NCI-H2227 treated with DMSO at 0.1 percent for 48 hours (cell line): ENCODE measurements around the gene TSPOAP1.

Experiments
- DNase-seq: peaks from one replicate; lab custom pipeline; 2025; lab: John Stamatoyannopoulos, UW

The TSPOAP1 gene

DNA sequence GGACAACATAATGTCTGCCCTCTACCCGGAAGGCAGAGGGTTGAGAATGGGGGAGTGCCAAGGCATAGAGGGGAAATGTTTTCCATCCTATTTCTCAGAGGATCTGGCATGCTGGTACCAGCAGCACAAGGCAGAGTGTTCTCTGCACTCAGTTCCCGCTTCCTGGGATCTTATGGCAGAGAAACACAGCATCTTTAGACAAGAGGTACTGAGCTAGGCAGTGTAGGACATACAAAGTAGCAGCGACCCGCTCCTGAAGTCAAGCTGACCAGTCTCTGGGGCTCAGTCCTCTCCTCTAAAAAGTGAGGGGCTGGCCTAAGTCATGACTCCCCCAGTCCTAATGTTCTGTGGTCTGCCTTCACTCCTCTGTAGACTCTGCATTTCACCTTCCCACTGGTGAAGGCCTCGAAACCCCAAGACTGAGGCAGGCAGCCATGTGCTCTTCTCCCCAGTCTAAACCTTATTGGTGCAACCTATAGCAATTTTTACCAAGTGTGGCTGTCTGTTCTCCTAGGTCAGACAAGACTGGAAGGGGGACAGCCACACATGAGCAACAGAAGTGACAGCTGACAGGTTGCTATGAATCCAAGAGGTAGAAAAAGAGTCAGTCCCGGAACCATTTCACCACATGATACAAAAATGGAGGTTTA lies 11.3 kb upstream of the TSPOAP1 start:
- no peak for DNase-seq

DNA sequence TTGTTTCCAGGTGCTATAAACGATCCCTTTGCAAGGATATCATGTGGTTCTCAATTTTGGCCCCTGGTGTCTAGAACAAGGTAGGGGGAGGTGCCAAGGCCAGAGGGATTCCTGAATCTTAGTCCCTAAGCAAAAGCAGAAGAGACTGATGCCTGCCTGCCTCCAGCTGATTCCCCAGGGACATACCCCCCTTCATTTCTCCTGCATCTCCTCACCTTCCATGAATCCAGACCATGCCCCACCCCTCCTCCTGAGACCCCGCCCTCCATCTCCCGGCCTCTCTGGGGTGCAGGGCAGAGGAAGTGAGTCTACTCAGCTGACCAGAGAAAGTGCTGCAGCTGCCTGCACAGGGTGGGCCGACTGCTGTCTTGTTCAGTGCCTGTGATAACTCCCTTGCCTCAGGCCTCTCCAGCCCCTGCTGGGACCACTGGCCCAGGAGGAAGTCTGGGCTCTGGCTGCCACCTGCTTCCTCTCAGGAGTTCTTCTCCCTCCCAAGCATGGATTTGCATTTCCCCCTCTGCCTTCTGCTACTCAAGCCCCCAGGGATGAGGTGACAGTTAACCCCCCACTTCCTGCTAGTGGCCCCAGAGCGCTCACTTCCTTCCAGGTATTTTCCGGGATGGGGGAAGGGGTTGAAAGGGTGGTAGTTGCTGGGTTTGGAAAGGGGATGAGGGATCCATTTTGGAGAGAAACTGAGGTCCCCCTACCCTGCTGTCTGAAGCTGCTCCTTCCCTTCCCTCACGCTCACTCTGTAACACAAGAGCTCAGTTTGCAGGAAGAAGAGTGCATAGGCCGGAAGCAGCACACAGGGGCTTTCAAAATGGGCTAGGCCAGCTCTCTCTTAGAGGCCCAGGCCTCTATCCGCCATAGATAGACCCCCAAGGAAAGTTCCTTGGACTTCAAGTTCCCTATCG lies 10.5 kb upstream of the TSPOAP1 start:
- no peak for DNase-seq

DNA sequence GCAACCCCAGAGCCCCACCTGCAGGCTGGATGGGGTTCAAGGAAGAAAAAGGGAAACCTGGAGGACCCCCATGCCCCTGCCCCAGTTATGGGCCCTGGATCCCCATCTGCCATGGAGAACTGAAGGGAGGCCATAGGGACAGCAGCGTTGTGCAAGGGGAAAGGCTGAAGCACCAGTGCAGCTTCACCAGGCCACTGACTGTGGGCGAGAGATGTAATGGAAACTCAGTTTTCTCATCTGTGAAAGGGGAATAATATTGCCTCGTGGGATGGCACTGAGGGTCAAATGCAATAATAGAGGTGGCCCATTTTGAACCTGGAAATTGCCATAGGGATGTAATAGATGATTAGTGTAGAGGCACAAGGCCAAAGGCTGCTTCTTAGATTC lies 9.9 kb upstream of the TSPOAP1 start:
- DNase-seq, result no peak

DNA sequence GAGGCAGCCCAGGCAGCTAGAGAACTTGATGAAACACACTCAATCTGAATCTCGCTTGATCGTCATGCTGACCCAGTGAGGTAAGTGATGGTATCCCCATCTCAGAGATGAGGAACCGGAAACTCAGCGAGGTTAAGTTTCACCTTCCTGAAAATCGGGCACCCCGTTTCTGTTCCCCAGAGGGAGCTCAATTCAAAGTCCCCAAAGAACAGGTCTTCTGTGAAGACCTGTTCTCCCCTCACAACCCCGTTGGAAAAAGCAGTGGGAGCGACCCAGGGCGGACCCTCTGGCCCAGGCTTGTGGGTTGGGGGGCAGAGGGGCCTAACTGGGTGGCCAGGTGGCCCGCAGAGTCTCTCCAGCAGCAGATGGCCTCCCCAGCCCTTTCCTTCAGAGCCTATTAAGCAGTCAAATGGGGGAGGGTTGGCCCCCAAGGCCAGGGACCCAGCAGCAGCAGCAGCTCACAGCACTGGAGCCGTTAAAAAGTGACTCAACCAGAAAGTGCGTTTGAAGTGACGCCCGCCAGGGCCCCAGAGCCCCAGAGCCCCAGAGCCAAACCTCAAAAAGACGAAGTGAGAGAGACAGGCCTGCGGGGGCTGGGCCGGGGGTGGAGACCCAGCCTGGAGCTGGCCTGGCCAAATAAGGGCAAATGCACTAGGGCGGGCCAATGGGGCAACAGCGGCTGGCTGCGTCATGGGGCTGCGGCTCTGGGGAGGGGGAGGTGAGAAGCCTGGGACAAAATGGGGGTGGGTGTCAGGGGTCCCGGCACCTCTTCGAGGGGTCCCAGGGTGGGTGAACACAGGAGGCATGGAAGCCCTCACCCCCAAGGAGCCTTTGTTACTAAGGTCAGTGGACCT lies 9.2 kb upstream of the TSPOAP1 start:
- DNase-seq, result no peak

DNA sequence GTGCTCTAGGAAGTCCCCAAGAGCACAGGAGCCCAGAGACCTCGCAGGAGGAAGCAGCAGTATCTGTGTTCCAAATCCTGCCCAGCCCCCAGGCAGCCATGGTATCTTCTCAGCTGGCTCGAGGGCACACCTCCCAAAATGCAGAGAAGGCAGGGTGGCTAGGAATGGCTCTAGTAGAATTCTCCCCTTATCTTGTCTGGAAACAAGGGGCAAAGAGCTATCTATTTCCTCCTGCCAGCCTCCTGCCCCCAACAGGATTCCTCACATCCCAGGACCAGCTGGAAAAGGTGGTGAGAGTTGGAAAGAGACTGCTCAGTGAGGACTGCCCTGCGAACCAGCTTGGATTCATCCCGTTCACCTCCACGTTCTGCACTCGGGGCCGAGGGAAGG lies 8.6 kb upstream of the TSPOAP1 start:
- no peak for DNase-seq

DNA sequence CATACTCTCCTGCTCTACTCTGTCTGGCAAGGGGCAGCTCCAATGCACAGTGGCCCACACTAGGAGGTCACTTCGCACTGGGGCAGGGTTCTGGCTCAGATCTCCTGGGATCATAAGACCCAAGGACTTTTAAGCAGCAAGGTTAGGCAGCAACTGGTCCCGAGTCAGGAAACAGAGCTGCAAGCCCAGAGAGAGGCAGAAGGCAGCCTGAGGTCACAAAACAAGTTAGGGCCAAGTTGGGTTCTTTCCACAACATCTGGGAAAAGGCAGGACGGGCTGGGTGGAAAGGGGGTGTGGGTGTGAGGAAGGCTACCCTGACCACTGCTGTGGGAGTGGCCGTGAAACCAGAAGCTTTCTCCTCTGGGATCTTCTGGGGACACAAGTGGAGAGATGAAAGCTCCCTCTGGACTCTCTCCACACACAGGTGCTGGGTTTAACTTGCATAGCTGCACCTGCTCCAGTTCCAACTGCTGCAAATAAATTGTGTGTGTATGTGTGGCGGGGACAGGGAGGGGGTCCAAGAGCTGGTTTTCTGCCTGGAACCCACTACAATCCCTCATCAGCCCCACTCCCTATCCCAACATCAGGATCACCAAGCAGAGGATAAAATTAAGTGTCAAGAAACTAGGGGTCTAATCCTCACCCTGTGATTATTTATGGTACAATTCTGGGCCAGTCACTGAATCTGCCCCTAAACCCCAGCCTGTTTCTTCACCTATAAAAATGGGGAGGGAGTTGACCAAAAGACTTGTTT lies 8.0 kb upstream of the TSPOAP1 start:
- DNase-seq, result no peak

DNA sequence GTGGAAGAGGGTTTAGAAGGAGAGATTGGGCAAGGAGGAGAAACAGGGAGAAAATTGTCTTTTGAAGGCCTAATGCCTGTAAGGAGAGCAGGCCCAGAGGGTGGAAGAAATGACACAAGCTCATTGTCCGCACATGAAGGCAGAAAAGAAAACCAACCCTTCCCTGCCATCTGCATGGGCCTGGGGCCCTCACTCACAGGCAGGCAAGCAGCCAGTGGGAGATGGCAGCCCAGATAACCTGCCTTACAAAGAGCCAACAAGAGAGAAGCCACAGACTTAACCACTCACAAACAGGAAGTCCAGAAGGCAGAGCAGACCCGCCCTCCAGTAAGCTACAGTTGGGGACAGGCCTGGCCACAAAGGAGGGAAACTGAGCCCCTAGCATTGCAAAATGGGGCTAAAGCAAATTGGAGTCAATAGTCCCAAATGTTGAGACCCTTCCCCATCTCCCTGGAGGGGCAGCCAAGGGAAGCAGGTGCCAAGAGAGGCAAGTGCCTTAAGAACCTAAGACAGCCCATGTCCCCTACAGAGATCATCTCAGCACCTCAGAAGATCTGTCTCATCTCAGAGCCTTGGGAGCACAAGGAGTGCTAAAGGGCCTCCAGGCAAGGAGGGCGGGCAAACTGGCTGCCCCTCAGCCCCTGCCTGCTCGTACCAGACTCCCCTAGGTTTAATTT lies 7.3 kb upstream of the TSPOAP1 start:
- no peak for DNase-seq

DNA sequence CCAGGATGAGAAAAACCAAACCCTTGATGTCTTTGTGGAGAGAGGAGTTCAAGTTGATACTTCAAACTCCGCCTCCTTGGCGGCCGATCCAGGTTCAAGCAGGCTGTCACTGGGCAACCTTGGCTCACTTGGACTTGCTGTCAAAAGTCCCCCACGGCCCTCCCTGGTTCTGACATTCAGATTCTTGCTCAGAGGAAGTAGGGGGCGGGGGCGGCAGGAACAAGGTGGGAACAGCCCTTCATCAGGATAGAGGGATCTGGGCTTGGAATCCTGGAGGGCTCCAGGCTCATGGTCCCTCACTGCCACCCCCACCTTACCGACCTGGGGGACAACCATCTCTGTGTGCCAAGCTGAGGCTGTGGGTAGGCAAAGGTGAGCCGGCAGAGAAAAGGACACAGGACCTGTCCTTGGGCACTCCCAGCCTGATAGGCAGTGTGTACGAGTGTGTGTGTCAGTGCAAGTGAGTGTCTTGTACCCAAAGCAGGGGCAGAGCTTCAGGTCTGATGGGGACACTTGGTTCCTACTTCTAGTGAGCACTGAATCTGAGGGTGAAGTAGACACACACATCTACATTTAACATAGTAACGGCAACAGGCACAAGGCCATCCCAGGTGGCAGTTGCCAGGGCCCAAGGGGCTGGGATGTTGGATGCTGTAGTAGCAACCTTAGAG lies 6.6 kb upstream of the TSPOAP1 start:
- no peak for DNase-seq

DNA sequence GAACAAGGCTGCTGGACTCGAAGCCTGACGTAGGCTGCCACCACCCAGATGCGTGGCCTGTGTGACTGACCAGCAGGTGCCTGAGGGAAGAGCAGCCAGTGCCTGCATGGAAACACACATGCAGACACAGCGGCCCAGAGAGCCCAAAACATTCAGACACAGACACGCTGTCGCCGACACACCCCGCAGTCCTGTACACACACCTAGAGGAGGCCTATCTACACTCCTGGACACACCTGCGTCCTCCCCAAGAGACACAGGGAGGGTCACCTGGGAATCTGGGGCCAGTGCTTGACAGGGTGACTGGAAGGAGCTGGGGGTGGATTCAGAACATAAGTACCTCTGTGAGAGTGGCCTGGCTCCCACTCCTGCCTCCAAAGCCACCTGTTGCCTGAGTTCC lies 6.1 kb upstream of the TSPOAP1 start:
- DNase-seq, result no peak

DNA sequence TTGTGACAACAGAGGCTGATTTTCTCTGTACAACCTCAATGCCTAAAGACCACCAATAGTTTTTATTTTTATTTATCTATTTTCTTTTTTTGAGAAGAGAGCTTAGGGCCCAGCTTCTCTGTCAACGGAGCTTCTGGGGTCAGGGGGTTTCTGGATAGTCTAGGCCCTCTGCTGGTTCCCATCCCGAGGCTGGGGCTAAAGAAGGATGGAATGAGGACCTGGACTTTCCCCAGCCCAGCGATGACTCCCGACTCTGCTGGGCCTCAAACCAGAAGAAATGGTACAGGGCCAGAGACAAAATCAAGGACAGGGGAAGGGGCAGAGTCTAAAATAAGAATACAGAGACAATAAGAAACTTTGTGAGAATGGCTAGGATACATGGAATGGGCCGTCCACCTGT lies 5.7 kb upstream of the TSPOAP1 start:
- no peak for DNase-seq

DNA sequence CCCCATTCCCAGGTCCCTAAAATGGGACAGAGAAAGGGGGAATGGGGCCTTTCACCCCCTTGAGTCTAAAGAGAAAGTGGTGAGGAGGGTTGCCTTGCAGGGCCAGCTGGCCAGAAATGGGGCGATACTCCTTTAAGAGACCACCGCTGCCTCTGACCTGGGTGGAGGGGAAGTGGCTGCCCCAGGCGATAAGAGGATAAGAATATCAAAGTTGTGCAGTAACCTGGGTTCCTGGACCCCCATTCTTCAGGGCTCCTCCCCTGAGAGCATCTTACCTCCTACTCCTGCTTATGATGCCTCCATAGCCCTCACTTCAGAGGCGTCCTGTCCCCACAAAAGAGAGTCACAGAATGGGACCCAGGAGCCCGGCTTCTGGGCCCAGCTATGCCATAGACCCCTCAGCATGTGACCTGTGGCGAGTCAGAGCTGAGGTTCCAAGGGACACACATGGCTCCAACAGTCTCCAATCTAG lies 5.2 kb upstream of the TSPOAP1 start:
- DNase-seq, result no peak

DNA sequence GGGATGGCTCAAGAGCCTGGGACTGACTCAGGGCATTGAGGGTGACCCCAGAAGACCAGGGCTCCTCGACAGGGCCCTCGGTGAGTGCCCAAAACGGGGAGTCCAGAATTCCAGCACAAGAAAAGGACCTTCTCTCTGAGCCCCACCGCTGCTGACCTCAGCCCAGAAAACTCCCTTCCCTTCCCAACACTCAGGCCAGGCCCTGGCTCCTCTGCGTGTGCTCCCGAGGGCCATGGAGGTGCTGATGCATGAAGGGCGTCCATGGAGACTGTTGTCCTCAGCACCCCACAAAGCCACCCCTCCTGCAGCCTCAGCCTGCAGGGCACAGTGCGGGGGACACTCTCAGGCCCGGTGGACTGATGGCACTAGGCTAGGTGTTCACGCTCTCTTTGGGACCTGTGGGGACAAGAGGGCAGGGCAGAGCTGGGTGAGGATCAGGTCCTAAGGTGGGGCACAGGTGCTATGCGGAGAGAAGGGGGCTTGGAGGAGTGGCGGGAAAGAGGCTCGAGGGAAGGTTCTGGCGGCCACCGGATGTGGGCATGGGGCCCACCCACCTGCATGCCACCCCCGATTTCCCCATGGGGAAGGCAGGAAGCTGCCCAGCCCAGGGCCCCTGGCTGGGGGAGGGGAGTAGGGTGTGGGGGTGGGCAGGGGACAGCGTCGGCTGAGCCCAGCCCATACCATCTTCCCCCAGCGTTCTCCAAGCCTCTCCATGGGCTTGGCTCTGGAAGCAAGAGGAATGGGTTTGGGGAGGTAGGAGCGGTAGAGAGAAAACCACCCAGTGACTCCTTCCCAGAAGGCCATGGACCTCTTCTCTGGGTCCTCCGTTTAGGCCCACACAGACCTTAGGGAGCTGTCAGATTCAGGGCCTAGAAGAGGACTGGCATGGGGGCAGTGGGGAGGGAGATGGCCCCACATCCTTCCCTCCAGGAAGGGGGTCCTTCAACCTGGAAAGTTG lies 4.5 kb upstream of the TSPOAP1 start:
- no peak for DNase-seq

DNA sequence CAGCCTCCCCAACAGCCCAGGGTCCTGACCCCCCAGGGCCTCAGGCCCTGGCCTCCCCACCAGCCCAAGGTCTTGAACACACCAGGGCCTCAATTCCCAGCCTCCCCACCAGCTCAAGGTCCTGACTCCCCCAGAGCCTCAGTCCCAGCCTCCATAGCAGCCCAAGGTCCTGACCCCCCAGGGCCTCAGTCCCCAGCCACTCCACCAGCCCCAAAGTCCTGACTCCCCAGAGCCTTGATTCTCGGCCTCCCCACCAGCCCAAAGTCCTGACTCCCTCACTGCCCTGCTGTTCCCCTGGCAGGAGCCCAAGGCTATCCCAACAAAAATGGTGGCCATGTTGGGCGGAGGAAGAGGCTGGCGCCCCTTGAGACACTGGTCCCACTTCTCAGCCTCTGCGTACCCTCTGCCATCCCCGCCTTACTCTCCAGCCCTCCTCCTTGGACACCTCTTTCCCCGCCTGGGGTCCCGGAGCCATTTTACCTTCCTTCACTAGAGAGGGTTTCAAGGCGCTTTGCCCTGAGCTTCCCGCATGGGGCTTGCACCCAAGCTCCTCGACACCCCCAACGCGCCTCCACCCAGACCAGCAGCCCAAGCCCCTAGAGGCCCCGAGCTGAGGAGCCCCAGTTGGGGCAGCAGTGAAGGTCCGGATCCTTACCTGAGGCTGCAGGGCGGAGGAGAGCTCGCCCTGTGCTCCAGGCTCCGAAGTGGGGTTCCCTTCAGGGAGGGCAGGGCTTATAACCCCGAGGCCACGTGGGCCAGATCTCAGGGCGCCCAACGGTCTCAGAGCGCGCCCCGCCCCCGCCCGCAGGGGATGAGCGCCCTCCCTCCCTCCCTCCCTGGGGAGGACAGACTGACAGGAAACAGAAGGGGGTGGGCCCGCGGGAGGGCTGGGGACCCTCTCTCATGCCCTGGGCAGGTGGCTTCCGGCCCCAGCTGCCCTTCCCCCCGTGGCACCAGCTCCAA lies 3.5 kb upstream of the TSPOAP1 start:
- DNase-seq, result no peak

DNA sequence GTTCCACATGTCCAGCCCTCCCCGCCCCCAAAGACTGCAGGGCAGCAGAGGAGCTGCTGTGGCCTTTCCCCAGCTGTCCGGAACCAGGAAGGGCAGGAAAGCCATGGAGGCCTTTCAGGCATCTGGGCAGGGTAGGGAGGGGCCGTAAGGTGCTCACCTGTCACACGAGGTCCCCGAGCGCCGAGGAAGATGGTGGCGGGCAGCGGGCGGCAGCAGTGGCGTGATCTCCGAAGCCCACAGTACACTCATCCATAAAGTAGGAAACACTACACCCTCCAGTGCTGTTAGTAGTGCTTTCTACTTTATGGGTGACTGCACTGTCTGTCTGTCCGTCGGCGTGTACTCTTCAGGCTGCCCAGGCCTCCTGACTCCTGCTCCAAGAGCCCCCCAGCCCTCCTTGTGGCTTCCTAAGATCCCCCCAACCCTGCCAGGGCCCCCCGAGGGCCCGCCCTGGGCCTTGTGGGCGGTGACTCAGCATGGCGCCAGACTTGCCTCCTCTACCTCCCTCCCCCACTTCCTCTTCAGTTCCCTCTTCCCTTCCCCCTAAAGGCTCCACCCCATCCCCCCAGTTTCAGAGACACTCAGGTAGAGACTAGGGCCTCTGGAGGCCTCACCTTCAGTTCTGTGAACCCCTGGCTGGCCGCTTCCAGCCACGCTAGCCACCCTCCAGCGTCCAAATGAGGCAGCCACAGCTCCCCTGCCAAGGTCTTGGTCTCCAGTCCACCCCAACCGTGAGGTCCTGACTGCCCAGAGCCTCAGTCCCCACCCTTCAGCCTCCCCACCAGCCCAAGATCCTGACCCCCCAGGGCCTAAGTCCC lies 2.6 kb upstream of the TSPOAP1 start:
- no peak for DNase-seq

DNA sequence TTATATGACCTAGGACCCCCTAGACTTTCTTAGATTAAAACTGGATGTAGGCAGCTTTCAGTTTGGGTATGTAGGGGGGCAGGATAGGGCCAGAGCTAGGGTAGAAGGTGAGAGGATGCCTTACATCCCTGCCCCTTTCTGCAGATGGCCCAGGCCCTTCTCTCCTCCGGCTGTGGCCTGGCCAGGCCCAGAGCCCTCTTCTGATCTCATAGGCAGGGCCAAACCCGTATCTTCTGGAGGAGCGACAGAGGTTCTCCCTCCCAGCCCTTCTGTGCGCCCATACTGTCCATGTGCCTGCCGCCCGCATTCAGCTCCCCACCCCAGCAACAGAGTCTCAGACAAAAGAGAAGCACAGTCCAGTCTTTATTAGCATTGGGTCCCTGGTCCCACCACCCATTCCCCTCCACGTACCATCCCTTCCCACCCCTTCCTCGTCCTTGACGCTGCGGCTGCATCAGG lies 2.0 kb upstream of the TSPOAP1 start:
- DNase-seq, result no peak

DNA sequence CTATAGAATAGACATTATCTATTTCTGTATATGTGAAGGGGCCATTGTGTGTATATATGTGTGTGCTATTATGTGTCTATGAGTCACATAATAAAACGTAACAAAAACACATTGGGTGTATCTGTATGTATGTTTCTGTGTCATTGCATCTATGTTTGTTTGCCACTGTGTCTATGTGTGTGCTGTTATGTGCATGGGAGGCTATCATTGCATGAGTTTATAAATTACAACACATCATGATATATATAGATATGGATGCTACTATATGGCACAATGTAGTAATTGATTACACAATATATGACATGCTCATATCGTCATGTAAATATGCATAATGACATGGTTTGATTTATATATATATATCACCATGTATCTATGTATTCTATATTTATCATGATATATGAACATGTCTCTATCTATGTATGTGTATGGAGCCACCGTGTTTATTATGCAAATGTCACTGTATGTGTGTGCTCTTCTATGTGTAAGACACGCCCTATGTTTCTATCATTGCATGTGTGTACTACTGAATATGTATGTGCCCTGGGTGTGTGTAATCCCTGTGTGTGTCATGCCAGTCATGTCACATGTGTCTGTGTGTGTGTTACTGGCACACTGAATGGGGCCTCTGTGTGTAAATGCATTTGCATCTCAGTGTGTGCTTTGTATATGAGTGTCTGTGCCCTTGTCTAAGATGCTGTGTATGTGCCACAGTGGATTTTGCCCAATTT lies 1.4 kb upstream of the TSPOAP1 start:
- DNase-seq, result no peak
